ENCODE results near the gene ARHGAP20.

DNA sequence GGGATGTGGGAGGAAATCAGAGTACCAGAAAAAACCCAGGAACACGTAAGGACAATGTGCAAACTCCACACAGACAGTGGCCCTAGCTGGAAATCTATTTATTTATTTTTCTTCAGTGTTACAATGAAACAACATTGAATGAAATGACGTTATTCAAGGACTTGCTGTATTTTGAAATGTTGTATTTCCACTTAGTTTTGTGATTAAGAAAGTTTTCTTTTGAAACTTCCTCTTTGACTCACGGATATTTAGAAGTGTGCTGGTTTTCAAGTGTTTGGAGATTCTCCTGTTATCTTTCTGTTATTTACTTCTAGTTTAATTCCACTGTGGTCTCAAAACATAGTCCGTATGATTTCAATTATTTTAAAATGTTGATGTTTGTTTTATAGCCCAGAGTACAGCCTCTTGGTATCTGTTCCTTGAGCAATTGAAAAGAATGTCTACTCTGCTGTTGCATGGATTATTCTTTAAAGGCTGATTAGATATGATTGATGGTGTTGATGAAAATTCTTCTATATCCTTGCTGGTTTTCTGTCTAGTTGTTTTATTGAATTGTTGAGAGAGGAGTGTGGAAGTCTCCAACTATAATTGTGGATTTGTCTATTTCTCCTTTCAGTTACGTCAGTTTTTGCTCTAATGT, 141.0 kb downstream of the ARHGAP20 start:
- TF ChIP-seq EZH2 (IDR thresholded peaks at IDR 0.05; ENCODE audit: borderline replicate concordance, low read depth, low read length) (no peak), ZNF146 (CRISPR knock-in tag; IDR thresholded peaks at IDR 0.05; ENCODE audit: unreplicated experiment) (no peak), PHF20 (IDR thresholded peaks at IDR 0.05; ENCODE audit: partially characterized antibody) (no peak), ARID3A (IDR thresholded peaks at IDR 0.05; ENCODE audit: borderline replicate concordance, low read depth, low read length) (no peak)
